K562 (cell line): ENCODE results near the gene MADD. TPM values are rescaled to one million over a fixed set of nuclear protein-coding genes. Genes with fewer than 3 reads are reported as not detected.

Source experiments
- ATAC-seq: fragments of 200-7000 bp; cut with Tn5 transposase; 3 replicates; pipeline ENCODE4 v1.9.1; 2020; ENCODE audit warnings: moderate library complexity
- BruUV-seq: library from RNA; stranded (reverse); fragments of 400-500 nt; replicated peaks from 2 replicates; lab custom pipeline; 2021; lab: Mats Ljungman, UMichigan
- CTCF ChIA-PET: fragments of 300-600 bp; formaldehyde crosslinking; extraction: SDS; loops from one replicate; lab custom pipeline; 2021; ENCODE audit warnings: low intra/inter-chr PET ratio; lab: Yijun Ruan, JAX
- POLR2A ChIA-PET: fragments of 300-600, 350-650 bp; sonication (Branson Sonifier 250); formaldehyde crosslinking; extraction: SDS; loops from one replicate; lab custom pipeline; 2021; ENCODE audit warnings: antibody characterized with exemption, inconsistent platforms; lab: Yijun Ruan, JAX
- DNase-seq, 4 experiments: peaks; one replicate each; pipeline versions ENCODE4 v3.0.0 to v3.0.0-alpha.2; 2011 to 2018; ENCODE audit warnings: low spot score in 3 of 4, mixed read lengths in 3 of 4; ENCODE audit errors: extremely low read depth in 1 of 4
- FAIRE-seq: peaks from 2 replicates; lab custom pipeline; 2011; peaks lifted over from hg19 to GRCh38; lab: Jason Lieb, UNC
- H2AFZ ChIP-seq: 2 replicates; pipeline ENCODE4 v1.6.0; 2011; ENCODE audit warnings: low read depth, low read length, control low read depth, inconsistent platforms
- H3K27ac ChIP-seq: fragments of 200-600 bp; 3 replicates; pipeline ENCODE4 v1.8.0; 2011; ENCODE audit warnings: low read depth, mild to moderate bottlenecking, control low read depth, inconsistent platforms, low read length, moderate library complexity, mixed read lengths; ENCODE audit errors: extremely low read depth
- H3K27me3 ChIP-seq, 2 experiments: fragments of 300-600 bp in 1 of 2; 2 replicates in 1 of 2; 3 replicates in 1 of 2; pipeline versions ENCODE4 v1.6.0 to v1.8.0; 2011; ENCODE audit warnings: inconsistent platforms in 2 of 2, low read length in 2 of 2, mild to moderate bottlenecking in 1 of 2, mixed read lengths in 1 of 2, moderate library complexity in 1 of 2; ENCODE audit not compliant: control insufficient read depth in 2 of 2, insufficient read depth in 2 of 2
- H3K36me3 ChIP-seq: fragments of 300-600 bp; 3 replicates; pipeline ENCODE4 v1.8.0; 2011; ENCODE audit warnings: mild to moderate bottlenecking, low read length, inconsistent platforms; ENCODE audit not compliant: control insufficient read depth, insufficient read depth
- H3K4me1 ChIP-seq, 2 experiments: fragments of 200-600 bp in 1 of 2; replicated peaks in 1 of 2; 2 replicates in 1 of 2; 3 replicates in 1 of 2; pipeline versions ENCODE4 v1.5.1 to v1.8.0; 2011; ENCODE audit warnings: inconsistent platforms in 2 of 2, low read length in 2 of 2, mild to moderate bottlenecking in 1 of 2, mixed read lengths in 1 of 2, moderate library complexity in 1 of 2; ENCODE audit not compliant: control insufficient read depth in 2 of 2, insufficient read depth in 2 of 2
- H3K4me2 ChIP-seq: 2 replicates; pipeline ENCODE4 v1.6.1; 2011; ENCODE audit warnings: low read length, control low read depth, inconsistent platforms, mixed read lengths; ENCODE audit not compliant: insufficient read depth
- H3K4me3 ChIP-seq: fragments of 200-600 bp; sonication (generic), shearing (Covaris generic); 2 replicates; pipeline ENCODE4 v1.5.1; 2016; ENCODE audit warnings: control low read depth, inconsistent platforms
- H3K79me2 ChIP-seq: fragments of 200-600 bp; 3 replicates; pipeline ENCODE4 v1.8.0; 2011; ENCODE audit warnings: low read length, inconsistent platforms; ENCODE audit not compliant: control insufficient read depth, insufficient read depth
- H3K9ac ChIP-seq, 2 experiments: 2 replicates each; pipeline versions ENCODE4 v1.6.0 to v1.6.1; 2011; ENCODE audit warnings: low read depth in 2 of 2, low read length in 2 of 2, control low read depth in 1 of 2, inconsistent platforms in 1 of 2, mild to moderate bottlenecking in 1 of 2, mixed read lengths in 1 of 2; ENCODE audit not compliant: insufficient read depth in 1 of 2
- H3K9me1 ChIP-seq: one replicate; pipeline ENCODE4 v1.6.0; 2011; ENCODE audit warnings: inconsistent platforms, mild to moderate bottlenecking, low read length, moderate library complexity; ENCODE audit not compliant: control insufficient read depth, insufficient read depth
- H3K9me3 ChIP-seq: replicated peaks from 2 replicates; pipeline ENCODE4 v1.5.1; 2011; ENCODE audit warnings: low read depth, low read length, inconsistent platforms; ENCODE audit not compliant: control insufficient read depth, insufficient read depth
- H4K20me1 ChIP-seq: replicated peaks from 2 replicates; pipeline ENCODE4 v1.6.1; 2011; ENCODE audit warnings: low read length, inconsistent platforms, mixed read lengths; ENCODE audit not compliant: control insufficient read depth, insufficient read depth
- ARID1B ChIP-seq: fragments of 450-650 bp; IDR thresholded peaks from 2 replicates; pipeline ENCODE4 v1.6.1; 2016; ENCODE audit warnings: antibody characterized with exemption, mild to moderate bottlenecking, inconsistent platforms
- ARNT ChIP-seq, 2 experiments: fragments of 450-650 bp; IDR thresholded peaks; 2 replicates each; pipeline ENCODE4 v1.6.1; 2016; ENCODE audit warnings: mild to moderate bottlenecking in 1 of 2
- CBFA2T2 ChIP-seq: fragments of 450-650 bp; conservative IDR thresholded peaks from 2 replicates; pipeline ENCODE4 v1.6.1; 2017; ENCODE audit warnings: mild to moderate bottlenecking
- CBFA2T3 ChIP-seq: fragments of 450-650 bp; IDR thresholded peaks from 2 replicates; pipeline ENCODE4 v1.6.1; 2017
- CC2D1A ChIP-seq: fragments of 450-650 bp; IDR thresholded peaks from 2 replicates; pipeline ENCODE4 v1.6.1; 2017; ENCODE audit warnings: mild to moderate bottlenecking
- CXXC5 ChIP-seq: fragments of 250-450 bp; sonication (Bioruptor Pico); IDR thresholded peaks from 2 replicates; pipeline ENCODE4 v1.8.0; 2022; ENCODE audit warnings: inconsistent platforms, mild to moderate bottlenecking, moderate library complexity
- GABPA ChIP-seq: fragments of 200-800 bp; sonication (Bioruptor generic); conservative IDR thresholded peaks from 2 replicates; pipeline ENCODE4 v1.6.1; 2016; ENCODE audit warnings: low read depth, missing genetic modification characterization, missing compliant biosample characterization
- HIVEP1 ChIP-seq: fragments of 250-450 bp; sonication (Bioruptor Pico); IDR thresholded peaks from 2 replicates; pipeline ENCODE4 v1.4.0; 2020; ENCODE audit warnings: mild to moderate bottlenecking
- HLTF ChIP-seq: fragments of 450-650 bp; IDR thresholded peaks from 2 replicates; pipeline ENCODE4 v1.6.1; 2016
- MNT ChIP-seq, 2 experiments: fragments of 450-650 bp; conservative IDR thresholded peaks; 2 replicates each; pipeline ENCODE4 v1.6.1; 2017; ENCODE audit warnings: mild to moderate bottlenecking in 2 of 2, moderate library complexity in 2 of 2
- RBFOX2 ChIP-seq: fragments of 200-400 bp; formaldehyde crosslinking; IDR thresholded peaks from 2 replicates; pipeline ENCODE4 v1.6.1; 2017; ENCODE audit warnings: low read depth, mild to moderate bottlenecking, low read length, moderate library complexity
- SOX6 ChIP-seq: fragments of 450-650 bp; IDR thresholded peaks from 2 replicates; pipeline ENCODE4 v1.6.1; 2014; ENCODE audit warnings: mild to moderate bottlenecking
- SRF ChIP-seq, 2 experiments: fragments of 250-450, 450-650 bp in 1 of 2; sonication (Bioruptor Pico) in 1 of 2; sonication (generic) in 1 of 2; formaldehyde crosslinking; IDR thresholded peaks; 2 replicates each; pipeline versions ENCODE4 v1.5.0 to v1.5.1; 2020 to 2022; ENCODE audit warnings: mild to moderate bottlenecking in 1 of 2, missing genetic modification reagents in 1 of 2
- TAL1 ChIP-seq: fragments of 450-650 bp; IDR thresholded peaks from 2 replicates; pipeline ENCODE4 v1.6.1; 2016; ENCODE audit warnings: mild to moderate bottlenecking
- TEAD4 ChIP-seq, 2 experiments: sonication (generic) in 1 of 2; formaldehyde crosslinking in 1 of 2; IDR thresholded peaks; 2 replicates each; pipeline versions ENCODE4 v1.6.1 to v1.8.0; 2012 to 2022; ENCODE audit warnings: borderline replicate concordance in 1 of 2, inconsistent platforms in 1 of 2, low read length in 1 of 2, mild to moderate bottlenecking in 1 of 2, missing genetic modification reagents in 1 of 2
- YY1 ChIP-seq, 3 experiments: IDR thresholded peaks; 2 replicates each; pipeline ENCODE4 v1.6.1; 2011; ENCODE audit warnings: low read length in 2 of 3, mild to moderate bottlenecking in 2 of 3, moderate library complexity in 2 of 3, borderline replicate concordance in 1 of 3, control low read depth in 1 of 3, low read depth in 1 of 3; ENCODE audit not compliant: insufficient read depth in 3 of 3, insufficient replicate concordance in 2 of 3, control insufficient read depth in 1 of 3, insufficient read length in 1 of 3; ENCODE audit errors: extremely low read depth in 1 of 3
- WGBS: fragments of 100-300 bp; shearing (Covaris generic); methylation state at CpG from one replicate; pipeline ENCODE4 v1.1.6; 2016; ENCODE audit warnings: low coverage, mixed read lengths; ENCODE audit not compliant: insufficient coverage; ENCODE audit errors: missing lambda C conversion rate; 5-methylcytosine and 5-hydroxymethylcytosine counted together
- in situ Hi-C: fragments of 300-500 bp; cut with MboI; formaldehyde crosslinking; loops from 4 replicates; pipeline ENCODE4 v1.15.0; 2018; ENCODE audit warnings: inconsistent platforms, mixed read lengths
- intact Hi-C: fragments of 100-400 bp; cut with micrococcal nuclease; formaldehyde crosslinking; loops from 2 replicates; pipeline ENCODE4 v1.14.2; 2022
- polyA plus RNA-seq, 8 experiments: library from polyadenylated mRNA; depleted of rRNA in 4 of 8; stranded (reverse) in 5 of 8; unstranded in 3 of 8; fragments of >200 nt; fragmentation: Nextera tagmentation in 2 of 8; fragmentation: Illumina TruSeq in 1 of 8; extraction: Ambion mirVana in 2 of 8; extraction: Trizol in 1 of 8; gene quantifications; 2 replicates each; pipeline versions ENCODE4 v1.2.1 to v1.2.3, GENCODE V29; 2011 to 2014; ENCODE audit warnings: inconsistent platforms in 1 of 8, missing spikeins in 1 of 8
- total RNA-seq, 7 experiments: library from RNA; depleted of rRNA in 6 of 7; stranded (reverse); fragments of >200 nt in 6 of 7; fragmentation: Illumina TruSeq in 2 of 7; extraction: Trizol in 2 of 7; gene quantifications; 2 replicates each; pipeline versions ENCODE4 v1.2.1 to v1.2.3, GENCODE V29; 2011 to 2021; ENCODE audit warnings: low replicate concordance in 1 of 7
- TF ChIP-seq, protein P1 (sequence below): fragments of 250-450 bp; sonication (Bioruptor Pico); IDR thresholded peaks from 2 replicates; pipeline ENCODE4 v1.4.0; 2020; ENCODE audit warnings: borderline replicate concordance

Gene MADD
- total and polyA plus RNA-seq, 9 of the 15 experiments (the other 6 are each of a cell fraction or from before 2014, with no cell fraction given): 0.68 to 57.6 (median 33.6) TPM

- intact Hi-C loops: no loop called here
- peaks cover 4% of the 10 kb centered on the region for H3K9me1 ChIP-seq
- TF ChIP-seq TEAD4 (IDR thresholded peaks at IDR 0.05; ENCODE audit: low read length): peak; percentile 43; the same call in 1 of the 2 replicates
- TF ChIP-seq TEAD4 (CRISPR knock-in tag; IDR thresholded peaks at IDR 0.05; ENCODE audit: borderline replicate concordance): no peak
- TF ChIP-seq, protein P1, sequence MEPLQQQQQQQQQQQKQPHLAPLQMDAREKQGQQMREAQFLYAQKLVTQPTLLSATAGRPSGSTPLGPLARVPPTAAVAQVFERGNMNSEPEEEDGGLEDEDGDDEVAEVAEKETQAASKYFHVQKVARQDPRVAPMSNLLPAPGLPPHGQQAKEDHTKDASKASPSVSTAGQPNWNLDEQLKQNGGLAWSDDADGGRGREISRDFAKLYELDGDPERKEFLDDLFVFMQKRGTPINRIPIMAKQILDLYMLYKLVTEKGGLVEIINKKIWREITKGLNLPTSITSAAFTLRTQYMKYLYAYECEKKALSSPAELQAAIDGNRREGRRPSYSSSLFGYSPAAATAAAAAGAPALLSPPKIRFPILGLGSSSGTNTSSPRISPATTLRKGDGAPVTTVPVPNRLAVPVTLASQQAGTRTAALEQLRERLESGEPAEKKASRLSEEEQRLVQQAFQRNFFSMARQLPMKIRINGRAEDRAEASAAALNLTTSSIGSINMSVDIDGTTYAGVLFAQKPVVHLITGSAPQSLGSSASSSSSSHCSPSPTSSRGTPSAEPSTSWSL (CRISPR knock-in tag): no peak
- no peak for TF ChIP-seq MNT (conservative IDR thresholded peaks at IDR 0.05)
- TF ChIP-seq SOX6: no peak
- TF ChIP-seq HIVEP1 (CRISPR knock-in tag): no peak
- peak; percentile 37 for TF ChIP-seq CBFA2T2
- peak in 1 of 2 experiments; percentile 99; a peak in 2 of 4 replicates for TF ChIP-seq ARNT (IDR thresholded peaks at IDR 0.05)
- peak; percentile 64 for TF ChIP-seq TAL1
- 0 out of 2 replicates have a peak, but pooled peaks have one; percentile 39 for TF ChIP-seq ARID1B
- TF ChIP-seq HLTF: no peak
- 0 out of 2 replicates have a peak, but pooled peaks have one; percentile 34 for TF ChIP-seq CXXC5
- TF ChIP-seq SRF (CRISPR knock-in tag; IDR thresholded peaks at IDR 0.05): 0 out of 4 replicates have a peak, but pooled peaks of 1 of the 2 experiments have one; percentile 28
- TF ChIP-seq GABPA (tag): 0 out of 2 replicates have a peak, but pooled peaks have one; percentile 1
- TF ChIP-seq RBFOX2: 0 out of 2 replicates have a peak, but pooled peaks have one; percentile 13
- peak; percentile 47 for TF ChIP-seq CBFA2T3
- no peak for TF ChIP-seq YY1 (IDR thresholded peaks at IDR 0.05; ENCODE audit: borderline replicate concordance in 1 of 3, control insufficient read depth in 1 of 3, extremely low read depth in 1 of 3, insufficient read depth in 3 of 3, insufficient read length in 1 of 3, insufficient replicate concordance in 2 of 3, low read depth in 1 of 3, low read length in 2 of 3)
- no peak for TF ChIP-seq CC2D1A
- no peaks in the 10 kb centered on the region for H3K9me3 ChIP-seq
- peaks cover 91% of the 10 kb centered on the region for H3K36me3 ChIP-seq
- H3K4me2 ChIP-seq: no peak overlapping the region
- no peak for FAIRE-seq
- no peak overlapping the region for H3K9ac ChIP-seq
- peaks cover 4% of the 10 kb centered on the region; the same call in 1 of the 2 replicates for H4K20me1 ChIP-seq
- DNase-seq: no peak
- 57% methylated on average over 3 of the region's 3 CpGs for WGBS
- ChIA-PET CTCF (no interaction called here), POLR2A (interaction anchor here (0.9 kb wide), 2 partner anchors 13 to 59 kb away, joined by 3 read pairs; no protein-coding TSS in a partner anchor)
- H3K4me1 ChIP-seq: peaks cover 11 to 22% of the 10 kb centered on the region in 2 experiments
- BruUV-seq: no TSS peak
- peak overlapping the region; percentile 15; the same call in 2 of the 3 replicates for H3K27ac ChIP-seq
- H3K4me3 ChIP-seq: no peak overlapping the region
- H2AFZ ChIP-seq: no peak overlapping the region
- 0 out of 3 replicates have a peak, but pooled peaks have one; percentile 12 for ATAC-seq
- H3K79me2 ChIP-seq: peaks cover 27% of the 10 kb centered on the region
- no peaks in the 10 kb centered on the region for H3K27me3 ChIP-seq
- in situ Hi-C loops: no loop called here
These were observed 8.1 kb downstream of the MADD start for GRCh38 chr11:47278058-47278457.
